ENCODE data around the gene CSRNP3.

DNA sequence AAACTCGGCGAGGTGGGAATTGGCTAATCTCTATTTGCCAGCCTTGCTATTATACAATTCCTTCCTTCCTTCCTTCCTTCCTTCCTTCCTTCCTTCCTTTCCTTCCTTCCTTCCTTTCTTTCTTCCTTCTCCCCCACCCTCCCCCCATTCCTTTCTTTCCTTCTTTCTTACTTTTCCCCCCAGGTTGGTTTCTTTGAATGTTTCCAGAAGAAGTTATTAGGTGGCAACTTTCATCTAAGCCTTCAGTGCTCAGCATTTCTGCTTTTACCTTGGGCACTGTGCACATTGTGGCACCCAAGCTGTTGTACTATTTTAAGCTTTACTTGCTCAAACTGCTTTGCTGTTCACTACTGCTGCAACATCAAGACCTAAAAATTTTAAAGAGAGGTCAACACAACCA is 17.2 kb upstream of the CSRNP3 start:
- no peak for TF ChIP-seq POLR2A (IDR thresholded peaks at IDR 0.05)
- TF ChIP-seq CTCF (IDR thresholded peaks at IDR 0.05), result no peak
- TF ChIP-seq EP300 (IDR thresholded peaks at IDR 0.05), result no peak

Measured in stomach (tissue), 4 donors.